Activated T-cell treated with anti-CD3 and anti-CD28 coated beads, Interleukin-2, amount 50 U/mL, for 24 hours (primary cell): Measurements from ENCODE around the gene PFDN2.

Source experiments
- DNase-seq: peaks from one replicate; pipeline ENCODE4 v3.0.0-alpha.2; 2020
- H3K27ac Mint-ChIP-seq: 2 replicates; pipeline ENCODE4 v1.8.0; 2020; ENCODE audit warnings: mild to moderate bottlenecking, mixed read lengths
- H3K27me3 Mint-ChIP-seq: 2 replicates; pipeline ENCODE4 v1.8.0; 2020; ENCODE audit warnings: mixed read lengths
- H3K36me3 Mint-ChIP-seq: 2 replicates; pipeline ENCODE4 v1.8.0; 2020; ENCODE audit warnings: low read depth, mixed read lengths
- H3K4me1 Mint-ChIP-seq: 2 replicates; pipeline ENCODE4 v1.8.0; 2020; ENCODE audit warnings: low read depth, mixed read lengths
- H3K4me3 Mint-ChIP-seq: 2 replicates; pipeline ENCODE4 v1.8.0; 2020; ENCODE audit warnings: mild to moderate bottlenecking, moderate library complexity, mixed read lengths
- H3K9me3 Mint-ChIP-seq: 2 replicates; pipeline ENCODE4 v1.8.0; 2020; ENCODE audit warnings: mixed read lengths

The PFDN2 gene

GRCh38 chr1:161084597-161084988, 33.2 kb downstream of the PFDN2 start:
- no peaks in the 10 kb centered on the region for H3K36me3 Mint-ChIP-seq

DNA sequence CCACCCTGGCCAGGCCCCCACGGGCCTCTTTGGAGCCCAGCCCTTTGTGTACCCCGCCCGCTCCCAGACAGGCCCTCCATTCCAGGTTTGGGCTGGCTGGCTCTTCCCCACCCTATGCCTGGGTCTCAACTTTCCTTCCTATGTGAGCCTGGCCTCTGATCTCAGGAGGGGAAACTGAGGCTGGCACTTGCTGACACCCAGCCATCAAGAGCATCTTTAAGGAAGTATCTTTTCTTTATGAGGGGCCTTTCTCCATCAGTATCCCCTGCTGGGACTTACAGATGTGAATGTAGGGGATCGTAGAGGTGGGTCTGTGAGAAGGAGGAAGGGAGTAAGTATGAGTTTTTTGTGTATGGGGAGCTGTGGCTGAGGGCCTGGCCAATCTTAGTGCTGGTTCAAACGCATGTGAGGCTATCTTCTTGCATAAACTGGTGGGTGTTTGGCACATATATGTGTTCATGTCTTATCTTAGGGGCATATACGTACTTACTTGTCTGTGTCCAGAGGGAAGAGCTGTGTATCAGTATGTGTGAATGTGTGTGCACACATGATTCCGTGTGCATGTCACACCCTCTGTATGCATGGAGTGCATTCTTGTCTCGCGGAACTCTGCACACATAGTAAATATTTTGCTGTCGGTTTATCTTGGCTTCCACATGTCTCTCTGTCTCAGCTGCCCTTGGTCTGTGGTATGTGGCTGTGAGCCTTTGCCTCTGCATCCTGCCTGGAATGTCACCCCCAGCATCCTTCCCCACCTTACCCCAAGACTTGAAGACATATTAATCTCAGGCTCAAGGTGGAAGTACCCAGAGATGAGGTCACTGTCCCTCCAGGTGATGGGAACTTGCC, 33.9 kb downstream of the PFDN2 start:
- no peak overlapping the region for H3K4me3 Mint-ChIP-seq
- no peaks in the 10 kb centered on the region for H3K27me3 Mint-ChIP-seq
- H3K36me3 Mint-ChIP-seq, result no peaks in the 10 kb centered on the region
- no peaks in the 10 kb centered on the region for H3K9me3 Mint-ChIP-seq
- H3K27ac Mint-ChIP-seq, result peak overlapping the region; percentile 11
- H3K4me1 Mint-ChIP-seq, result peaks cover 4% of the 10 kb centered on the region
- DNase-seq, result no peak

More at GRCh38 chr1:161084597-161084988, 33.2 kb downstream of the PFDN2 start:
- Mint-ChIP-seq H3K27me3 (no peaks in the 10 kb centered on the region), H3K9me3 (no peaks in the 10 kb centered on the region), H3K4me3 (no peak overlapping the region), H3K4me1 (peaks cover 4% of the 10 kb centered on the region), H3K27ac (no peak overlapping the region)
- DNase-seq, result no peak

DNA sequence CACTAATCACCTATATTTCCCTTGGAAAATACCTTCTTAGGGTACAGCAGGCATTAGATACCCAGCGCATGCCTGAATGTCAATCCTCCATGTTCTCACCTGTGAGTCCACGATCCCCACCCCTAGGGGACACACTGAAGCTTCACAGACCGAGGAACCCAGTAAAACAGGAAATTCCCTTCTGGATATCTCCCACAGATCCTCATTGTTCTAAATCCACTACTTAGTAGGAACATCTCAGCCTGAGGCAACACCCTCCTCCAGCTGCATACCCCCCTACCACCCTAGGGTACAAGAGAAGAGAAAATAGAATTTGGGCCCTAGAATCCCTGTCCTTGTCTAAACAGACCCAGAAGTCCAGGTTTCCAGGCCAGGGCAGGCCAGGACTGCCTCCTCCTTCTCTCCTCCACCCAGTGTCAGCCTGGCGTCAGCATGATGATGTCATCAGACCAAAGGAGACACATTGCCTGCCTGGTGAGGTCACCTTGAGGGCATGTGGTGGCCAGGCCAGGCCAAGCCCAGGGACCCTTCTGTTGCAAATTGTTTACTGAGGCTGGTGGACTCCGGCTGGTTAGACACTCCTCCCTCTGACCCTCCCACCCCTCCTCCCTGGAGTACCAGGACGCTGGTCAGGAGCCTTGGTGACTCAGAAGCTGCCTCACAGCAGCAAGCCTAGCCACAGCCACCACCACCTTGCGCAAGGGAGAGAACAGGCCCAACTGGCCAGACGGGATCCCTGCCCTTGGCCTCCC, 34.7 kb downstream of the PFDN2 start:
- H3K27ac Mint-ChIP-seq, result no peak overlapping the region

DNA sequence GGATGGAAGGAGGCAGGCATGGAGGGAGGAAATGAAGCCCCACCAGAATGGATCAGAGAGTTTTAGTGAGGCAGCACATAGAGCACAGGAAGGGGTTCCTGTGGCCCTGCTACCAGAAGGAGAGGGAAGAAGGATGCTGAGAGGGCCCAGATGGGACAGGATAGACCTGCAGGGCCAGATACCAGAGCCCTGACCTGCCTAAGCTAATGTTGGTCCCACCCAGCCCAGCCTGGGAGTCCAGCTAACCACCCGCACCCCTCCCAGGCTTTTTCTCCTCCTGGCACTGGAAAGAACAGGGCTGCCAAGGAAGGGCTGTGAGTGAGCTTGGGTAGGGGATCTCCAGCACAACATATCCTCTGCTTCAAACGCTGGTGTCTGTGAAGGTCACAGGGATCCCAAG, 35.4 kb downstream of the PFDN2 start:
- H3K4me3 Mint-ChIP-seq, result no peak overlapping the region
- no peaks in the 10 kb centered on the region for H3K36me3 Mint-ChIP-seq
- no peak for DNase-seq
- no peaks in the 10 kb centered on the region for H3K9me3 Mint-ChIP-seq
- peaks cover 4% of the 10 kb centered on the region for H3K4me1 Mint-ChIP-seq
- H3K27ac Mint-ChIP-seq, result no peak overlapping the region
- no peaks in the 10 kb centered on the region for H3K27me3 Mint-ChIP-seq

More for the DNA sequence above, 34.7 kb downstream of the PFDN2 start:
- no peaks in the 10 kb centered on the region for H3K27me3 Mint-ChIP-seq
- no peaks in the 10 kb centered on the region for H3K36me3 Mint-ChIP-seq
- DNase-seq, result no peak
- peaks cover 4% of the 10 kb centered on the region for H3K4me1 Mint-ChIP-seq
- H3K9me3 Mint-ChIP-seq, result no peaks in the 10 kb centered on the region
- H3K4me3 Mint-ChIP-seq, result no peak overlapping the region

DNA sequence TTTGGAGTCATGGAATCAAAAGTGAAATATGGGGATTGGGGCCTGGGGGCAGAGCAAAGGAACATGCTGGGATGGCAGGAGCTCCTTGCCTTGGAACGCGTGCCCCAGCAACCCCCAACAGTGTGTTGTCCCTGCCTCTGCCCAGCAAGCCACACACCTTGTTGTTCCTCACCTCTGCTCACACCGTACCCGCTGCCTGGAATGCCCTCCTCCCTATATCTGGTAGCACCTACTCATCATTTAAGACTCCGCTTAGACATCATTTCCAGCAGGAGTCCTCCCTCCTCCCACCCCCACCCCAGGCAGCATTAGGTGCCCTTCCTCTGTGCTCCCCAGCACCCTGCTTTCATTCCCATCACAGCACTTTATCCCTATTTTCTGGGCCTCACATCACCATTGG, 36.3 kb downstream of the PFDN2 start:
- Mint-ChIP-seq H3K4me1 (peaks cover 4% of the 10 kb centered on the region), H3K4me3 (no peak overlapping the region), H3K36me3 (no peaks in the 10 kb centered on the region), H3K27ac (no peak overlapping the region), H3K27me3 (no peaks in the 10 kb centered on the region), H3K9me3 (no peaks in the 10 kb centered on the region)
- DNase-seq, result no peak

GRCh38 chr1:161080441-161081405, 37.1 kb downstream of the PFDN2 start:
- H3K9me3 Mint-ChIP-seq, result no peaks in the 10 kb centered on the region
- H3K4me1 Mint-ChIP-seq, result peaks cover 4% of the 10 kb centered on the region
- no peaks in the 10 kb centered on the region for H3K36me3 Mint-ChIP-seq
- H3K4me3 Mint-ChIP-seq, result no peak overlapping the region
- no peaks in the 10 kb centered on the region for H3K27me3 Mint-ChIP-seq
- H3K27ac Mint-ChIP-seq, result no peak overlapping the region
- no peak for DNase-seq

- no peaks in the 10 kb centered on the region for H3K27me3 Mint-ChIP-seq
- no peak overlapping the region for H3K4me3 Mint-ChIP-seq
- no peaks in the 10 kb centered on the region for H3K9me3 Mint-ChIP-seq
- H3K27ac Mint-ChIP-seq, result no peak overlapping the region
- H3K4me1 Mint-ChIP-seq, result peaks cover 4% of the 10 kb centered on the region
- no peak for DNase-seq
- no peaks in the 10 kb centered on the region for H3K36me3 Mint-ChIP-seq
These were observed 38.3 kb downstream of the PFDN2 start for GRCh38 chr1:161079436-161080110.

DNA sequence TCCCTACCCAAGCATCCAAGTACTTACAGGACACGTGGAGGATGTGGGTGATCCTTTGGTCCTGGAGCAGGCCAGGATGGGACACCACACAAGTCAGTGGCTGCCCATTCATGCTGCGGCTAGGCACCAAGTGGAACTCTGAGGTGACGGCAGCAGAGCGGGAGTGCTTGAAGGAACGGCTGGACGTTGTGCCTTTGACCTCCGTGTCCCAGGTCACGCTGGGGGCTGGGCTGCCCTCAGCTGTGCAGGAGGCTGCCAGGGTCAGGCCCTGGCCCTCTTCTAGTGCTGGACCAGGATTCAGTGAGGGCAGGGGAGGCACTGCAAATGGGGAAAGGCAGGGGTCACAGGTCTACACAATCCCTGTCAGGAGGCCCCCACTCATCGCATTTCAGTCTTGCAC, 40.4 kb downstream of the PFDN2 start:
- no peaks in the 10 kb centered on the region for H3K27me3 Mint-ChIP-seq
- no peaks in the 10 kb centered on the region for H3K36me3 Mint-ChIP-seq
- DNase-seq, result no peak
- H3K9me3 Mint-ChIP-seq, result no peaks in the 10 kb centered on the region
- H3K27ac Mint-ChIP-seq, result no peak overlapping the region
- no peak overlapping the region for H3K4me3 Mint-ChIP-seq
- H3K4me1 Mint-ChIP-seq, result peaks cover 5% of the 10 kb centered on the region

DNA sequence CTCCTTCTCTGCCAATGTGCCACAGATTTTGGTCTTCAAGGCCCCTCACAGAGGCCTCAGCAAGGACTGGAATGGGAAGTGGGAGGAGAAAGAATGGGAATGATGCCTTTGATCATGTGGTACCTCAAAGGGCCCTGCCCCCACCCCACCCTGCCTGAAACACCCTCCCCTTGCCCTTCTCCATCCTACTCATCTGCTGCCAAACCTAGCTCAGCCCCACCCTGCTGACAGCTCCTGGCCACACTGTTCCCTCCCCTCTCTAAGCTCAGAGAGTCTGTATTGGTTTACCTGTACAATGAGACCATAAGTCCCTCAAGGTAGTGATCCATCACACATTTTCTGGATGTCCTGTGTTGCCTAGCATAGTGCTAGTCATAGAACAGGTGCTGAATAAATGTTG, 41.4 kb downstream of the PFDN2 start:
- Mint-ChIP-seq H3K9me3 (no peaks in the 10 kb centered on the region), H3K27me3 (no peaks in the 10 kb centered on the region), H3K27ac (no peak overlapping the region), H3K4me1 (peaks cover 14% of the 10 kb centered on the region), H3K4me3 (no peak overlapping the region), H3K36me3 (no peaks in the 10 kb centered on the region)
- DNase-seq, result no peak

DNA sequence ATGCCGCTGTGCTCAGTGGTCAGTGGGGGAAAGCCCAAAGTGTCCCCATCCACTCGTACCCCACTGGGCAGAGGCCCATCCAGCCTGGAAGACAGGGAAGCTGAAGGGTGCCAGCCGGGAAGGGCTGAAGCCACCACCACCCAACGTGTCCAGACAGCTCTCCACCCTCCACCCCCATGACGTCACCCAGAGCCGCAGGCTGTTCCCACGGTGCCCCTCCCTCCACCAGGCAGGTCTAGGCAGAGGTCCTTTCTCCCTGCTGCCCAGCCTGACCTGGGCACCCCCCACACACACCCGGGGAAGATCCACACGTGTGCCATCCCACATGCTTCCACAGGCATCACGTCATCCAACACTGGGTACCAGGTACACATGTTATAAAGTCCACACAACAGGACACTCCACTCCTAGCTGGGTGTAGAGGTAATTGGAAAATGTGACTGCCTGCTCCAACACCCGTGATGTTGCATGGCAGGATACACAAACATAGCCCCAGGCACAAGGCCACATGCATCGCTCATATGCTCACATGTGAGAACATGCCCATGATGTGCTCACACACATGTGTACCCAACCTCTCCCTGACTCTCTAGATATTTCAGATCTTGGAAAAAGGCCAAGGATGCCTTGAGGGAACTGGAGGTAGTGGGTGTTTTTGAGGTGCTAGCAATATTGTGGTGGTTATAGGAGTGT, 43.0 kb downstream of the PFDN2 start:
- H3K9me3 Mint-ChIP-seq, result peaks cover 2% of the 10 kb centered on the region

GRCh38 chr1:161073474-161074121, 44.2 kb downstream of the PFDN2 start:
- no peak for DNase-seq
- Mint-ChIP-seq H3K27me3 (no peaks in the 10 kb centered on the region), H3K36me3 (peaks cover 9% of the 10 kb centered on the region), H3K4me3 (no peak overlapping the region), H3K9me3 (peaks cover 2% of the 10 kb centered on the region), H3K4me1 (peaks cover 29% of the 10 kb centered on the region), H3K27ac (no peak overlapping the region)

More for the DNA sequence above, 43.0 kb downstream of the PFDN2 start:
- DNase-seq, result no peak
- no peaks in the 10 kb centered on the region for H3K27me3 Mint-ChIP-seq
- no peaks in the 10 kb centered on the region for H3K36me3 Mint-ChIP-seq
- H3K4me1 Mint-ChIP-seq, result peaks cover 26% of the 10 kb centered on the region
- no peak overlapping the region for H3K27ac Mint-ChIP-seq
- H3K4me3 Mint-ChIP-seq, result no peak overlapping the region

GRCh38 chr1:161072751-161073449, 44.9 kb downstream of the PFDN2 start:
- DNase-seq, result no peak
- no peaks in the 10 kb centered on the region for H3K27me3 Mint-ChIP-seq
- H3K36me3 Mint-ChIP-seq, result peaks cover 16% of the 10 kb centered on the region
- H3K4me1 Mint-ChIP-seq, result peaks cover 34% of the 10 kb centered on the region
- H3K9me3 Mint-ChIP-seq, result peaks cover 2% of the 10 kb centered on the region
- H3K27ac Mint-ChIP-seq, result no peak overlapping the region
- no peak overlapping the region for H3K4me3 Mint-ChIP-seq
